Esophagus squamous epithelium (tissue), 5 donors: ENCODE data around the gene GAA. TPM values are rescaled to one million over a fixed set of nuclear protein-coding genes. Genes with fewer than 3 reads are reported as not detected.

Experiments
- DNase-seq: peaks from one replicate; lab custom pipeline; 2025; lab: John Stamatoyannopoulos, UW
- H3K27ac ChIP-seq, 4 donors: fragments of 200-600 bp; sonication (generic); one replicate each; pipeline ENCODE4 v1.5.1; 2016 to 2019; ENCODE audit warnings: mild to moderate bottlenecking in 1 of 4
- H3K27me3 ChIP-seq, 4 donors: fragments of 200-600 bp; sonication (generic); 1 replicate in 3 of 4; 2 replicates in 1 of 4; pipeline versions ENCODE4 v1.5.1 to v1.6.0; 2017 to 2021; ENCODE audit warnings: antibody characterized with exemption in 1 of 4
- H3K36me3 ChIP-seq, 3 donors: fragments of 200-600 bp; sonication (generic); one replicate each; pipeline ENCODE4 v1.5.1; 2016 to 2019
- H3K4me1 ChIP-seq, 3 donors: fragments of 200-600 bp; sonication (generic); one replicate each; pipeline ENCODE4 v1.5.1; 2017 to 2019
- H3K4me3 ChIP-seq, 4 donors: fragments of 200-600 bp; sonication (generic); 1 replicate in 3 of 4; 2 replicates in 1 of 4; pipeline ENCODE4 v1.5.1; 2016 to 2019; ENCODE audit warnings: mild to moderate bottlenecking in 2 of 4, moderate library complexity in 1 of 4
- H3K9me3 ChIP-seq, 3 donors: fragments of 200-600 bp; sonication (generic); one replicate each; pipeline ENCODE4 v1.5.1; 2016 to 2019
- POLR2A ChIP-seq, 4 donors: fragments of 450-650 bp; IDR thresholded peaks; one replicate each; pipeline ENCODE4 v1.6.1; 2017; ENCODE audit warnings: antibody characterized with exemption in 4 of 4, mild to moderate bottlenecking in 4 of 4, moderate library complexity in 3 of 4
- WGBS, 2 donors: methylation state at CpG; one replicate each; pipeline ENCODE4 v1.1.5; 2018; 5-methylcytosine and 5-hydroxymethylcytosine counted together
- intact Hi-C: fragments of 100-400 bp; cut with DNase I; formaldehyde crosslinking; loops from one replicate; pipeline ENCODE4 v1.15.0; 2022
- total RNA-seq, 4 donors: library from RNA; depleted of rRNA; stranded (reverse); fragments of >200 nt; gene quantifications; one replicate each; pipeline ENCODE4 v1.1.0, GENCODE V29; 2016
- TF ChIP-seq, protein P1 (sequence below), 6 experiments: fragments of 450-650 bp in 4 of 6; fragments of 200-600 bp in 2 of 6; sonication (generic) in 2 of 6; IDR thresholded peaks; one replicate each; pipeline ENCODE4 v1.5.1; 2016 to 2019; ENCODE audit warnings: antibody characterized with exemption in 6 of 6, mild to moderate bottlenecking in 4 of 6, moderate library complexity in 4 of 6
- donor health status: DM: yes; HTN: yes; CAD: no.

Gene GAA
- total RNA-seq, 4 donors from 2014 or later, result 14.3 to 50.4 (median 28.7) TPM

DNA sequence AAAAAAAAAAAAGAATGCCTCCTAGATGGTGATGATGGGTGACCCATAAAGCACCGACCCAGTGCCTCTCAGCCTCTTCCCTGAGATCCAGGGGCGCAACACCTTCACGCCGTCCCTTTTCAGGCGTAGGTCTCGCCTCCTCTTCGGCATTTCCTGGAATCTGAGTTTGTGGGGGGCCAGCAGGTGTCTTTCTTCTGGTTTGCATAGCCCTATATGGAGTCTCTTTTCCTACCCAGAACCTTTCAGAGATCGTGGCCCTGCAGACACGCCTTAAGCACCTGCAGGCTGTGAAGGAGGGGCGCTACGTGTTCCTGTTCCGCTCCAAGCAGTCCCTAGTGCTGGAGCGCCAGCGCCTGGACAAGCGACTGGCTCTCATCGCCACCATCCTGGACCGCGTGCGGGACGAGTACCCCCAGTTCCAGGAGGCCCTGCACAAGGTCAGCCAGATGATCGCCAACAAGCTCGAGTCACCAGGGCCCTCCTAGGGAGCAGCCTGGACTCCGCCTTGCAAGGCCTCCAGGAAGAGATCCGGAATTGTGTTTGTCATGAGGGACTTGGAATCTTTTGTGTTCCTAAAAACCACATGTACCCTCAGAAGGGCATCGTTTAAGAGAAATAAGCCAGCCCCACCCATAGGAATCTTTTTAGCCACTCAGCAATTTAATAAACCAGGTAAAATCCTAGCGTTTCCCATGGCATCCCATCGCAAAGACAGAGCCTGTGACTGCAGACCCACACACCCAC, 1.9 kb upstream of the GAA start:
- no peak for TF ChIP-seq POLR2A (IDR thresholded peaks at IDR 0.05)
- TF ChIP-seq, protein P1, sequence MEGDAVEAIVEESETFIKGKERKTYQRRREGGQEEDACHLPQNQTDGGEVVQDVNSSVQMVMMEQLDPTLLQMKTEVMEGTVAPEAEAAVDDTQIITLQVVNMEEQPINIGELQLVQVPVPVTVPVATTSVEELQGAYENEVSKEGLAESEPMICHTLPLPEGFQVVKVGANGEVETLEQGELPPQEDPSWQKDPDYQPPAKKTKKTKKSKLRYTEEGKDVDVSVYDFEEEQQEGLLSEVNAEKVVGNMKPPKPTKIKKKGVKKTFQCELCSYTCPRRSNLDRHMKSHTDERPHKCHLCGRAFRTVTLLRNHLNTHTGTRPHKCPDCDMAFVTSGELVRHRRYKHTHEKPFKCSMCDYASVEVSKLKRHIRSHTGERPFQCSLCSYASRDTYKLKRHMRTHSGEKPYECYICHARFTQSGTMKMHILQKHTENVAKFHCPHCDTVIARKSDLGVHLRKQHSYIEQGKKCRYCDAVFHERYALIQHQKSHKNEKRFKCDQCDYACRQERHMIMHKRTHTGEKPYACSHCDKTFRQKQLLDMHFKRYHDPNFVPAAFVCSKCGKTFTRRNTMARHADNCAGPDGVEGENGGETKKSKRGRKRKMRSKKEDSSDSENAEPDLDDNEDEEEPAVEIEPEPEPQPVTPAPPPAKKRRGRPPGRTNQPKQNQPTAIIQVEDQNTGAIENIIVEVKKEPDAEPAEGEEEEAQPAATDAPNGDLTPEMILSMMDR (IDR thresholded peaks at IDR 0.05), result no peak
- Histone ChIP-seq H3K4me1 (peaks cover 10 to 38% (median 24%) of the 10 kb centered on the region in 3 donors), H3K4me3 (no peak overlapping the region), H3K27ac (no peak overlapping the region), H3K9me3 (no peaks in the 10 kb centered on the region), H3K36me3 (no peaks in the 10 kb centered on the region), H3K27me3 (no peaks in the 10 kb centered on the region)
- 76 to 86% methylated on average over 11 to 12 of the region's 27 CpGs for WGBS, 2 donors
- DNase-seq, result no peak
- intact Hi-C loops, result no loop called here

DNA sequence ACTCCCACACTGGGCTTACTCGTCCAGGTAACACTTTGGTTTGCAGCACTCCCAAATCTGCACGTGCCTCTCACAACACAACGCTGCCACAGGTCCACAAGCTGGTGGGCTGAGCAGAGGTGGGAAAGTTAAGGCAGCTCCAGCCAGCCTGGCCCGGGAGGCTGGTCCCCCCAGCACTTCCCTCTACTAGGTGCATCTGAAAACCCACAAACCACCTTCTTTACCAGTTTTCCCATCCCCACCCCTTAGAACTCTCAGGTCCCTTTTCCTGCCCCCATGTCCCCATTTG, 1.4 kb upstream of the GAA start:
- DNase-seq, result no peak

DNA sequence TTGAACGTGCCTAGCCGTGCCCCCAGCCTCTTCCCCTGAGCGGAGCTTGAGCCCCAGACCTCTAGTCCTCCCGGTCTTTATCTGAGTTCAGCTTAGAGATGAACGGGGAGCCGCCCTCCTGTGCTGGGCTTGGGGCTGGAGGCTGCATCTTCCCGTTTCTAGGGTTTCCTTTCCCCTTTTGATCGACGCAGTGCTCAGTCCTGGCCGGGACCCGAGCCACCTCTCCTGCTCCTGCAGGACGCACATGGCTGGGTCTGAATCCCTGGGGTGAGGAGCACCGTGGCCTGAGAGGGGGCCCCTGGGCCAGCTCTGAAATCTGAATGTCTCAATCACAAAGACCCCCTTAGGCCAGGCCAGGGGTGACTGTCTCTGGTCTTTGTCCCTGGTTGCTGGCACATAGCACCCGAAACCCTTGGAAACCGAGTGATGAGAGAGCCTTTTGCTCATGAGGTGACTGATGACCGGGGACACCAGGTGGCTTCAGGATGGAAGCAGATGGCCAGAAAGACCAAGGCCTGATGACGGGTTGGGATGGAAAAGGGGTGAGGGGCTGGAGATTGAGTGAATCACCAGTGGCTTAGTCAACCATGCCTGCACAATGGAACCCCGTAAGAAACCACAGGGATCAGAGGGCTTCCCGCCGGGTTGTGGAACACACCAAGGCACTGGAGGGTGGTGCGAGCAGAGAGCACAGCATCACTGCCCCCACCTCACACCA, 724 bp downstream of the GAA start:
- Histone ChIP-seq H3K4me1 (peaks cover 15 to 59% (median 24%) of the 10 kb centered on the region in 3 donors), H3K4me3 (peak overlapping the region; percentile 56 to 88 (median 82)), H3K9me3 (no peaks in the 10 kb centered on the region), H3K36me3 (no peaks in the 10 kb centered on the region), H3K27me3 (no peaks in the 10 kb centered on the region), H3K27ac (peak overlapping the region; percentile 85 to 92 (median 86))
- intact Hi-C loops, result no loop called here
- no peak for DNase-seq
- 52 to 68% methylated on average over 5 to 12 of the region's 21 CpGs for WGBS, 2 donors
- TF ChIP-seq POLR2A (IDR thresholded peaks at IDR 0.05), result no peak
- TF ChIP-seq, protein P1 (IDR thresholded peaks at IDR 0.05), result no peak

More for the DNA sequence above, 1.4 kb upstream of the GAA start:
- Histone ChIP-seq H3K27me3 (no peaks in the 10 kb centered on the region), H3K9me3 (no peaks in the 10 kb centered on the region), H3K27ac (no peak overlapping the region), H3K4me3 (no peak overlapping the region), H3K4me1 (peaks cover 10 to 43% (median 24%) of the 10 kb centered on the region in 3 donors), H3K36me3 (no peaks in the 10 kb centered on the region)
- TF ChIP-seq, protein P1 (IDR thresholded peaks at IDR 0.05), result no peak
- TF ChIP-seq POLR2A (IDR thresholded peaks at IDR 0.05), result no peak
- intact Hi-C loops, result no loop called here
- WGBS, 2 donors, result 82% methylated on average over 3 to 4 of the region's 4 CpGs

DNA sequence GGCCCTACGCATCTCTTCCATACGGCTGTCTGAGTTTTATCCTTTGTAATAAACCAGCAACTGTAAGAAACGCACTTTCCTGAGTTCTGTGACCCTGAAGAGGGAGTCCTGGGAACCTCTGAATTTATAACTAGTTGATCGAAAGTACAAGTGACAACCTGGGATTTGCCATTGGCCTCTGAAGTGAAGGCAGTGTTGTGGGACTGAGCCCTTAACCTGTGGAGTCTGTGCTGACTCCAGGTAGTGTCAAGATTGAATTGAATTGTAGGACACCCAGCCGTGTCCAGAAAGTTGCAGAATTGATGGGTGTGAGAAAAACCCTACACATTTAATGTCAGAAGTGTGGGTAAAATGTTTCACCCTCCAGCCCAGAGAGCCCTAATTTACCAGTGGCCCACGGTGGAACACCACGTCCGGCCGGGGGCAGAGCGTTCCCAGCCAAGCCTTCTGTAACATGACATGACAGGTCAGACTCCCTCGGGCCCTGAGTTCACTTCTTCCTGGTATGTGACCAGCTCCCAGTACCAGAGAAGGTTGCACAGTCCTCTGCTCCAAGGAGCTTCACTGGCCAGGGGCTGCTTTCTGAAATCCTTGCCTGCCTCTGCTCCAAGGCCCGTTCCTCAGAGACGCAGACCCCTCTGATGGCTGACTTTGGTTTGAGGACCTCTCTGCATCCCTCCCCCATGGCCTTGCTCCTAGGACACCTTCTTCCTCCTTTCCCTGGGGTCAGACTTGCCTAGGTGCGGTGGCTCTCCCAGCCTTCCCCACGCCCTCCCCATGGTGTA, 1.5 kb downstream of the GAA start:
- peak overlapping the region in 2 of 4 donors; percentile 77 to 86 for H3K4me3 ChIP-seq

More for the DNA sequence above, 1.5 kb downstream of the GAA start:
- no peaks in the 10 kb centered on the region for H3K27me3 ChIP-seq
- WGBS, 2 donors, result 57 to 79% methylated on average over 9 to 15 of the region's 15 CpGs
- no peaks in the 10 kb centered on the region for H3K9me3 ChIP-seq
- peaks cover 0 to 4% (median 0%) of the 10 kb centered on the region in 3 donors for H3K36me3 ChIP-seq
- intact Hi-C loops, result no loop called here
- TF ChIP-seq, protein P1 (IDR thresholded peaks at IDR 0.05), result no peak
- TF ChIP-seq POLR2A (IDR thresholded peaks at IDR 0.05), result no peak
- peak overlapping the region in 1 of 4 donors; percentile 87 for H3K27ac ChIP-seq
- H3K4me1 ChIP-seq, result peaks cover 15 to 59% (median 24%) of the 10 kb centered on the region in 3 donors
- no peak for DNase-seq
